GM23248 (cell line): ENCODE data around the gene MATN3. TPM values are rescaled to one million over a fixed set of nuclear protein-coding genes. Genes with fewer than 3 reads are reported as not detected.

Source experiments
- DNase-seq: peaks from one replicate; pipeline ENCODE4 v3.0.0-alpha.2; 2015
- H2AFZ ChIP-seq: fragments of 200-600 bp; sonication (generic); 2 replicates; pipeline ENCODE4 v1.6.1; 2016; ENCODE audit warnings: antibody characterized with exemption
- H3F3A ChIP-seq: fragments of 200-600 bp; sonication (generic); 2 replicates; pipeline ENCODE4 v1.6.1; 2016; ENCODE audit warnings: mild to moderate bottlenecking, antibody characterized with exemption, mixed run types; ENCODE audit not compliant: insufficient read depth
- H3K27ac ChIP-seq: fragments of 200-600 bp; sonication (generic); 2 replicates; pipeline ENCODE4 v1.5.1; 2016; ENCODE audit warnings: mild to moderate bottlenecking
- H3K27me3 ChIP-seq: fragments of 200-600 bp; sonication (generic); replicated peaks from 2 replicates; pipeline ENCODE4 v1.6.1; 2016; ENCODE audit warnings: mild to moderate bottlenecking; ENCODE audit not compliant: insufficient read depth
- H3K36me3 ChIP-seq: fragments of 200-600 bp; sonication (generic); 2 replicates; pipeline ENCODE4 v1.6.1; 2016; ENCODE audit warnings: low read depth, mild to moderate bottlenecking
- H3K4me1 ChIP-seq: fragments of 200-600 bp; sonication (generic); 2 replicates; pipeline ENCODE4 v1.6.1; 2016; ENCODE audit warnings: mild to moderate bottlenecking; ENCODE audit not compliant: insufficient read depth
- H3K4me2 ChIP-seq: fragments of 200-600 bp; sonication (generic); one replicate; pipeline ENCODE4 v1.6.1; 2016; ENCODE audit warnings: mild to moderate bottlenecking; ENCODE audit not compliant: unreplicated experiment
- H3K4me3 ChIP-seq: fragments of 200-600 bp; sonication (generic); 2 replicates; pipeline ENCODE4 v1.5.1; 2016; ENCODE audit warnings: mild to moderate bottlenecking
- H3K79me2 ChIP-seq: fragments of 200-600 bp; sonication (generic); 2 replicates; pipeline ENCODE4 v1.6.1; 2016; ENCODE audit warnings: mild to moderate bottlenecking; ENCODE audit not compliant: insufficient read depth
- H3K9ac ChIP-seq: fragments of 200-600 bp; sonication (generic); 2 replicates; pipeline ENCODE4 v1.6.1; 2016; ENCODE audit warnings: mild to moderate bottlenecking
- H3K9me2 ChIP-seq: fragments of 200-600 bp; sonication (generic); 2 replicates; pipeline ENCODE4 v1.6.1; 2016; ENCODE audit warnings: mixed run types, mild to moderate bottlenecking, moderate library complexity; ENCODE audit not compliant: insufficient read depth
- H3K9me3 ChIP-seq: fragments of 200-600 bp; sonication (generic); one replicate; pipeline ENCODE4 v1.6.1; 2017; ENCODE audit warnings: low read depth
- H4K20me1 ChIP-seq: fragments of 200-600 bp; sonication (generic); 2 replicates; pipeline ENCODE4 v1.6.0; 2016; ENCODE audit not compliant: insufficient read depth
- EZH2 ChIP-seq: fragments of 200-600 bp; sonication (generic); IDR thresholded peaks from 2 replicates; pipeline ENCODE4 v1.6.1; 2018; ENCODE audit warnings: antibody characterized with exemption, mild to moderate bottlenecking; ENCODE audit not compliant: insufficient read depth, poor library complexity, severe bottlenecking
- EZH2phosphoT487 ChIP-seq: fragments of 200-600 bp; sonication (generic); IDR thresholded peaks from 2 replicates; pipeline ENCODE4 v1.6.1; 2018; ENCODE audit warnings: antibody characterized with exemption, moderate library complexity, mild to moderate bottlenecking, low read depth; ENCODE audit not compliant: insufficient read depth
- WGBS, 2 experiments: methylation state at CpG; one replicate each; pipeline ENCODE4 v1.1.6; 2015 to 2017; ENCODE audit warnings: low lambda C conversion rate in 2 of 2, low coverage in 1 of 2; ENCODE audit errors: missing lambda C conversion rate in 2 of 2; 5-methylcytosine and 5-hydroxymethylcytosine counted together
- in situ Hi-C: fragments of 300-500 bp; cut with MboI; formaldehyde crosslinking; loops from 2 replicates; pipeline ENCODE4 v1.15.0; 2020
- polyA plus RNA-seq: library from polyadenylated mRNA; unstranded; fragments of >200 nt; fragmentation: Nextera tagmentation; extraction: Ambion mirVana; gene quantifications from 2 replicates; pipeline ENCODE4 v1.2.1, GENCODE V29; 2016
- total RNA-seq: library from RNA; depleted of rRNA; stranded (reverse); fragments of >200 nt; shearing (Covaris generic); gene quantifications from 2 replicates; pipeline ENCODE4 v1.2.3, GENCODE V29; 2014

The MATN3 gene
- total and polyA plus RNA-seq, 2 experiments from 2014 or later, result 0.54 to 2.0 TPM

GRCh38 chr2:20057268-20057667 is 44.8 kb upstream of the MATN3 start:
- no peak overlapping the region for H2AFZ ChIP-seq

GRCh38 chr2:20054931-20055330 is 42.5 kb upstream of the MATN3 start:
- Histone ChIP-seq H3K27me3 (no peaks in the 10 kb centered on the region), H3K4me1 (peaks cover 4% of the 10 kb centered on the region; the same call in 1 of the 2 replicates), H4K20me1 (no peaks in the 10 kb centered on the region), H3K79me2 (peaks cover 15% of the 10 kb centered on the region), H3K4me3 (no peak overlapping the region), H3K9me3 (no peaks in the 10 kb centered on the region), H3K9ac (no peak overlapping the region), H3K27ac (no peak overlapping the region), H3K9me2 (no peaks in the 10 kb centered on the region), H3F3A (peaks cover 24% of the 10 kb centered on the region), H2AFZ (no peak overlapping the region), H3K36me3 (no peaks in the 10 kb centered on the region), H3K4me2 (no peak overlapping the region)
- in situ Hi-C loops, result no loop called here
- no peak for TF ChIP-seq EZH2phosphoT487
- no peak for TF ChIP-seq EZH2
- DNase-seq, result no peak
- 85% methylated on average over 3 of the region's 3 CpGs for WGBS, 2 experiments

More at GRCh38 chr2:20057268-20057667, 44.8 kb upstream of the MATN3 start:
- H3K4me3 ChIP-seq, result no peak overlapping the region
- no peak overlapping the region for H3K9ac ChIP-seq
- H4K20me1 ChIP-seq, result no peaks in the 10 kb centered on the region
- TF ChIP-seq EZH2 (no peak), EZH2phosphoT487 (no peak)
- WGBS, 2 experiments, result 88 to 100% methylated on average over 1 of the region's 1 CpG
- no peak for DNase-seq
- no peaks in the 10 kb centered on the region for H3K27me3 ChIP-seq
- no peaks in the 10 kb centered on the region for H3K36me3 ChIP-seq
- no peak overlapping the region for H3K27ac ChIP-seq
- peaks cover 17% of the 10 kb centered on the region for H3K4me1 ChIP-seq
- no peaks in the 10 kb centered on the region for H3K9me2 ChIP-seq
- no peaks in the 10 kb centered on the region for H3K79me2 ChIP-seq
- no peak overlapping the region for H3K4me2 ChIP-seq
- in situ Hi-C loops, result no loop called here
- no peaks in the 10 kb centered on the region for H3K9me3 ChIP-seq
- H3F3A ChIP-seq, result peaks cover 32% of the 10 kb centered on the region

GRCh38 chr2:20054119-20054518 is 41.7 kb upstream of the MATN3 start:
- in situ Hi-C loops, result no loop called here
- H3K27ac ChIP-seq, result no peak overlapping the region
- H3F3A ChIP-seq, result peaks cover 32% of the 10 kb centered on the region
- H3K9me2 ChIP-seq, result no peaks in the 10 kb centered on the region
- peaks cover 23% of the 10 kb centered on the region for H3K79me2 ChIP-seq
- no peak for DNase-seq
- peaks cover 4% of the 10 kb centered on the region; the same call in 1 of the 2 replicates for H4K20me1 ChIP-seq
- H3K4me3 ChIP-seq, result no peak overlapping the region
- H3K27me3 ChIP-seq, result no peaks in the 10 kb centered on the region
- no peak overlapping the region for H3K4me2 ChIP-seq
- TF ChIP-seq EZH2, result no peak
- no peak for TF ChIP-seq EZH2phosphoT487
- 96 to 97% methylated on average over 6 of the region's 6 CpGs for WGBS, 2 experiments
- no peak overlapping the region for H3K9ac ChIP-seq
- peaks cover 11% of the 10 kb centered on the region; the same call in 1 of the 2 replicates for H3K4me1 ChIP-seq
- no peak overlapping the region for H2AFZ ChIP-seq
- H3K36me3 ChIP-seq, result no peaks in the 10 kb centered on the region
- H3K9me3 ChIP-seq, result no peaks in the 10 kb centered on the region

- no peak for TF ChIP-seq EZH2phosphoT487
- TF ChIP-seq EZH2, result no peak
- in situ Hi-C loops, result no loop called here
- Histone ChIP-seq H2AFZ (peak overlapping the region; percentile 75), H3K4me2 (peak overlapping the region; percentile 97), H3K36me3 (no peaks in the 10 kb centered on the region), H3K4me3 (peak overlapping the region; percentile 97), H3K27me3 (no peaks in the 10 kb centered on the region), H3F3A (peaks cover 44% of the 10 kb centered on the region), H3K9ac (peak overlapping the region; percentile 100), H3K9me3 (no peaks in the 10 kb centered on the region), H3K4me1 (peaks cover 22% of the 10 kb centered on the region; the same call in 1 of the 2 replicates), H4K20me1 (peaks cover 13% of the 10 kb centered on the region; the same call in 1 of the 2 replicates), H3K27ac (peak overlapping the region; percentile 100), H3K9me2 (no peaks in the 10 kb centered on the region), H3K79me2 (peaks cover 36% of the 10 kb centered on the region)
- peak; percentile 94 for DNase-seq
- WGBS, 2 experiments, result 1 to 2% methylated on average over 5 of the region's 5 CpGs
Measured at GRCh38 chr2:20052861-20053281, 40.4 kb upstream of the MATN3 start.
